ENCODE measurements around the gene C6orf163. TPM values are rescaled to one million over a fixed set of nuclear protein-coding genes. Genes with fewer than 3 reads are reported as not detected.

The C6orf163 gene
- total and polyA plus RNA-seq, 8 donors = 0.46 to 6.2 (median 1.5) TPM

DNA sequence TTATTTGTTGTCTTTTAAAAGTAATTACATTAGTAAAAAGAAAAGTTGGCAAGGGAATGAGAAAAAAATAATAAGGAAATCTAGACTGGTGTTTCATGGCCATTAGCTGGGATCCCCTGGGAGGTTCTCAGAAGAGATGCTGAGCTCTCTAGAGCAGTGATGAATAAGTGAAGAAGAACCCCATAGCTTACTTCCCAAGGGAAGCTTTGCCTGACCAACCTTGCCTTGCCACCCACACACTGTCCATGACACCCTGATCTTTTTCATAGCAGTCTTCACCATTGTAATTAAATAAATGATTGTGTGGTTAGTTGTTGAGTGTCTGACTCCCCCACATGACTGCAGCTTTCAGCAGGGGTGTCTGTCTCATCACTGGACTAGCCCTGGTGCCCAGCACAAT lies 5.9 kb downstream of the C6orf163 start:
- ATAC-seq = no peak
- no peak overlapping the region for H3K27ac ChIP-seq
- no peaks in the 10 kb centered on the region for H3K27me3 ChIP-seq
- no peaks in the 10 kb centered on the region for H3K4me1 ChIP-seq
- FAIRE-seq = no peak
- H3K4me3 ChIP-seq = no peak overlapping the region
- no peak for DNase-seq
- H3K9me3 ChIP-seq = no peaks in the 10 kb centered on the region
- no peaks in the 10 kb centered on the region for H3K36me3 ChIP-seq
- TF ChIP-seq, protein P1, sequence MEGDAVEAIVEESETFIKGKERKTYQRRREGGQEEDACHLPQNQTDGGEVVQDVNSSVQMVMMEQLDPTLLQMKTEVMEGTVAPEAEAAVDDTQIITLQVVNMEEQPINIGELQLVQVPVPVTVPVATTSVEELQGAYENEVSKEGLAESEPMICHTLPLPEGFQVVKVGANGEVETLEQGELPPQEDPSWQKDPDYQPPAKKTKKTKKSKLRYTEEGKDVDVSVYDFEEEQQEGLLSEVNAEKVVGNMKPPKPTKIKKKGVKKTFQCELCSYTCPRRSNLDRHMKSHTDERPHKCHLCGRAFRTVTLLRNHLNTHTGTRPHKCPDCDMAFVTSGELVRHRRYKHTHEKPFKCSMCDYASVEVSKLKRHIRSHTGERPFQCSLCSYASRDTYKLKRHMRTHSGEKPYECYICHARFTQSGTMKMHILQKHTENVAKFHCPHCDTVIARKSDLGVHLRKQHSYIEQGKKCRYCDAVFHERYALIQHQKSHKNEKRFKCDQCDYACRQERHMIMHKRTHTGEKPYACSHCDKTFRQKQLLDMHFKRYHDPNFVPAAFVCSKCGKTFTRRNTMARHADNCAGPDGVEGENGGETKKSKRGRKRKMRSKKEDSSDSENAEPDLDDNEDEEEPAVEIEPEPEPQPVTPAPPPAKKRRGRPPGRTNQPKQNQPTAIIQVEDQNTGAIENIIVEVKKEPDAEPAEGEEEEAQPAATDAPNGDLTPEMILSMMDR (IDR thresholded peaks at IDR 0.05) = no peak
- intact Hi-C loops (cut with DNase I) = no loop called here

DNA sequence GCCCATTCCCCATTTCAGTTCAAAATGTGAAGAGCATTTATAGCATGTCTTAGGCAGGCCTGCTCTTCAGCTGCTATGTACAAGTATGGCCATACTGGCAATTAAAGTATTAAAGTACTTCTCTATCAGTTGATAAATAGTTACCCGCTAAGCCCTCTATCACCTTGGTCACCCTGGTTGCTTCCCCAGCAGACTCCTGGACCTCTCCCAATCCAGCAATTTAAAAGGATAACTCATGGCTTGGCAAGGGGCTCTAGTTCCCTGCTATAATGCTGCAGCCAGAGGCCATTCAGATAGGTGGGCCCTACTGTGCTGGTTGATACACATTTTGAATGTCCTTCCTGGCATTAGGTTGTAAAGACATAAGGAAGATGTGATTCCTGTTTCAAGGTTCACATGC lies 7.0 kb downstream of the C6orf163 start:
- DNase-seq (no peak), ATAC-seq (no peak), FAIRE-seq (no peak)
- no peaks in the 10 kb centered on the region for H3K9me3 ChIP-seq
- TF ChIP-seq, protein P1 (IDR thresholded peaks at IDR 0.05) = no peak
- no peaks in the 10 kb centered on the region for H3K4me1 ChIP-seq
- no peaks in the 10 kb centered on the region for H3K36me3 ChIP-seq
- no peak overlapping the region for H3K4me3 ChIP-seq
- no peak overlapping the region for H3K27ac ChIP-seq
- WGBS, 2 donors = 93% methylated on average over 1 of the region's 1 CpG
- intact Hi-C loops (cut with DNase I) = no loop called here
- no peaks in the 10 kb centered on the region for H3K27me3 ChIP-seq

DNA sequence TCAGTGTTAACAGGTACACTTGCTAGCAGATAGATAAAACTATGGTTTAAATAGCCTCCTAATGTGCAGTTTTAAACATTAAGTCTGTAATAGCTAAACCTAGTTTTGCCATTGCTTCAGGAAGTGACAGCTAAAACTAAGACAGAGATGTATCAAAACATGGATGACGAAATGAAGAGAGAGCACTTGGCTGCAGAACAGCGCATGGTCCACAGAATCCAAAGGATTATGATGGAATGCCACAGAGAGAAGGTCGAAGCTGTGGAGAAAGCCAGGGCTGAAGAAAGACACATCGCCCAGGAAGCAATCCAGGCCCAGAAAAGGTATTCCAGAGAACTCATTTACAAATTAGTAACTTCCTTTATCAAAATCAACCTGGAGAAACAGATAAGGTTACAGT lies 11.6 kb downstream of the C6orf163 start:
- FAIRE-seq (no peak), DNase-seq (no peak), ATAC-seq (no peak)
- 88 to 89% methylated on average over 4 of the region's 4 CpGs for WGBS, 2 donors
- intact Hi-C loops (cut with DNase I) = no loop called here
- H3K4me3 ChIP-seq = no peak overlapping the region
- no peaks in the 10 kb centered on the region for H3K9me3 ChIP-seq
- no peaks in the 10 kb centered on the region for H3K27me3 ChIP-seq
- H3K4me1 ChIP-seq = no peaks in the 10 kb centered on the region
- TF ChIP-seq, protein P1 (IDR thresholded peaks at IDR 0.05) = no peak
- no peaks in the 10 kb centered on the region for H3K36me3 ChIP-seq
- H3K27ac ChIP-seq = no peak overlapping the region

DNA sequence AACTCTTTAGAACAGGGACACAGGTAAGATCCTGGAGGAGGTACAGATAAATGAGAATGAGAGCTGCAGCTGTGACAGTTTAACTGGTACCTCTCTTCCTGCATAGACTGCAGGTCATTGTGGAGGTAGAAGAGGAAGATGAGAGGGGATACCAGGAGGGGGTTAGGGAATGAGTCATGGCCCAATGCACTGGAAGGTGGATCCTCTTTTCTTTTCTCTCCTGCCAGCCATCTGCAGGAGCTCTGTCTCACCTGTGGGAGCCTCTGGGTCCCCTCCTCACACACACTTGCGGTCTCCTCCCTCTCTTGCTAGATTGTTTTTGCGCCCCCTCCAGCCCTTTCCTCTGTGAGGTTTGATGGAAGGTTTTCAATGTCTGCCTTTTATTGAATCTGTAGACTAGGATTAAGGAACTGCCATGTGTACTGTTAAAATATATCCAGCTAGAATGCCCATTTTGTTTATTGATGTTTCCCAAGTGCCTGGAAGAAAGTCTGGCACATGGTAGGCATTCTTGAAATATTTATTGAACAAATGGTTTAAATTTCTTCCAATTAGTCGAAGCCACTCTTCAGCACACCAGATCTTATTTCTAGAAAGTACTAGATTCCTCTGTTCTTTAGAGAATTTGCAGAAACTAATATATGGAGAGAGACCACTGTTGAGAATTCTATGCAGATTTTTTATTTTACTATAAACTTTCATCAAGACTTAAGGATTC lies 13.0 kb downstream of the C6orf163 start:
- no peak overlapping the region for H3K27ac ChIP-seq
- WGBS, 2 donors = 78 to 85% methylated on average over 3 of the region's 3 CpGs
- H3K36me3 ChIP-seq = no peaks in the 10 kb centered on the region
- H3K4me1 ChIP-seq = no peaks in the 10 kb centered on the region
- intact Hi-C loops (cut with DNase I) = no loop called here
- TF ChIP-seq, protein P1 (IDR thresholded peaks at IDR 0.05) = no peak
- no peaks in the 10 kb centered on the region for H3K27me3 ChIP-seq
- no peak for DNase-seq
- no peak for FAIRE-seq
- H3K9me3 ChIP-seq = no peaks in the 10 kb centered on the region
- no peak for ATAC-seq
- H3K4me3 ChIP-seq = no peak overlapping the region

DNA sequence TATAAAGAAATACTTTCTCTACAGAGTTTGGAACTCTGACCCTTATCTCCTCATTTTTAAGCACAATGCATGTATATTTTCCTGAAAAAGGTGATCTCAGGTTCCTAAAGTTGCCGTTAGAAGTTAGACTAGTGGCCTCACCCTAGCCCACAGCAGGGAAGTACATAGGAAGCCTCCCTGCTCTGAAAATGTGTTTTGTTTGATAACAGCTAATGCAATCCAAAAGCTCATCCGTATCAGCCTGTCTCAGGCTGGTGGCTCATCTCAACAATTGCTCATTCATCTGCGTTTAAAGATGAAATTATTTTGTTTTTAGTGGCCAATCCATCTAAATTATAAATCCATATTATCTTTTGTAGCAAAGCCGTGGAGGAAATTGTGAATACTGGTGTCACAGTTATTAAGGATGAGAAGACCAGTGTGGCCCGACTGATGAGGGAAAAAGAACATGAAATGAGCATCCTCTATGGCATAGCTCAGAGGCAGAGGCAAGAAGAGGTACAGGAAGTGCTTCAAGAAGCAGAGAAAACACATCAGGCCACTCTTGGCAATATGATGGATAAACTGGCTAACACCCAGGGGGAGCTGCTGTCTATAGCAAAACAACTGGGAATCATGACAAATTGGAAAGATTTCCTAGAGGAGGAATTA lies 20.1 kb downstream of the C6orf163 start:
- H3K27me3 ChIP-seq = no peaks in the 10 kb centered on the region
- H3K27ac ChIP-seq = no peak overlapping the region
- no peak for ATAC-seq
- DNase-seq = no peak
- H3K36me3 ChIP-seq = no peaks in the 10 kb centered on the region
- 80 to 85% methylated on average over 5 of the region's 5 CpGs for WGBS, 2 donors
- no peak for FAIRE-seq
- TF ChIP-seq, protein P1 (IDR thresholded peaks at IDR 0.05) = no peak
- H3K9me3 ChIP-seq = no peaks in the 10 kb centered on the region
- no peak overlapping the region for H3K4me3 ChIP-seq
- no peaks in the 10 kb centered on the region for H3K4me1 ChIP-seq
- intact Hi-C loops (cut with DNase I) = no loop called here

Data from pancreas (tissue), 10 donors.